Islet of Langerhans (tissue), 1 donor: ENCODE data around the gene TIPRL.
"Not testable (repeated sequence)": the region's sequence is repeated elsewhere in the genome, so short reads cannot be mapped to it uniquely, and the experiment has no call there.

Experiments used
- FAIRE-seq: peaks from one replicate; lab custom pipeline; 2011; peaks lifted over from hg19 to GRCh38; lab: Jason Lieb, UNC

TIPRL gene

GRCh38 chr1:168159979-168160378, 18.8 kb upstream of the TIPRL start:
- no peak for FAIRE-seq

GRCh38 chr1:168161459-168161858, 17.3 kb upstream of the TIPRL start:
- FAIRE-seq = no peak

GRCh38 chr1:168163670-168164069, 15.1 kb upstream of the TIPRL start:
- no peak for FAIRE-seq

- no peak for FAIRE-seq
Observed at GRCh38 chr1:168164771-168165170, 14.0 kb upstream of the TIPRL start.

- FAIRE-seq = no peak
Observed at GRCh38 chr1:168167806-168168205, 11.0 kb upstream of the TIPRL start.

GRCh38 chr1:168170564-168171508, 7.9 kb upstream of the TIPRL start:
- no peak for FAIRE-seq

GRCh38 chr1:168172250-168172915, 6.4 kb upstream of the TIPRL start:
- FAIRE-seq = no peak

GRCh38 chr1:168178227-168178637, 530 bp upstream of the TIPRL start:
- no peak for FAIRE-seq

- FAIRE-seq = no peak
Observed at GRCh38 chr1:168179438-168180147, 831 bp downstream of the TIPRL start.

GRCh38 chr1:168180148-168180524, 1.4 kb downstream of the TIPRL start:
- no peak for FAIRE-seq

GRCh38 chr1:168181063-168181720, 2.4 kb downstream of the TIPRL start:
- not testable (repeated sequence) for FAIRE-seq

GRCh38 chr1:168187177-168187576, 8.4 kb downstream of the TIPRL start:
- FAIRE-seq = no peak

GRCh38 chr1:168190403-168190802, 11.6 kb downstream of the TIPRL start:
- no peak for FAIRE-seq

- FAIRE-seq = no peak
Observed at GRCh38 chr1:168195199-168196135, 16.7 kb downstream of the TIPRL start.

- no peak for FAIRE-seq
Observed at GRCh38 chr1:168199056-168199455, 20.3 kb downstream of the TIPRL start.

GRCh38 chr1:168202941-168203654, 24.3 kb downstream of the TIPRL start:
- FAIRE-seq = no peak

- no peak for FAIRE-seq
Observed at GRCh38 chr1:168206111-168206510, 27.3 kb downstream of the TIPRL start.

- FAIRE-seq = not testable (repeated sequence)
Observed at GRCh38 chr1:168207673-168208072, 28.9 kb downstream of the TIPRL start.

GRCh38 chr1:168210312-168210711, 31.6 kb downstream of the TIPRL start:
- FAIRE-seq = no peak

- FAIRE-seq = no peak
Observed at GRCh38 chr1:168213349-168213748, 34.6 kb downstream of the TIPRL start.

- no peak for FAIRE-seq
Observed at GRCh38 chr1:168216171-168216570, 37.4 kb downstream of the TIPRL start.
